ENCODE results near the gene IRF8. TPM values are rescaled to one million over a fixed set of nuclear protein-coding genes. Genes with fewer than 3 reads are reported as not detected.
"Not testable (repeated sequence)": the region's sequence is repeated elsewhere in the genome, so short reads cannot be mapped to it uniquely, and the experiment has no call there.

IRF8 gene
- total and polyA plus RNA-seq, 2 of the 13 experiments (the other 11 are each of a cell fraction or from before 2014, with no cell fraction given) = not detected

DNA sequence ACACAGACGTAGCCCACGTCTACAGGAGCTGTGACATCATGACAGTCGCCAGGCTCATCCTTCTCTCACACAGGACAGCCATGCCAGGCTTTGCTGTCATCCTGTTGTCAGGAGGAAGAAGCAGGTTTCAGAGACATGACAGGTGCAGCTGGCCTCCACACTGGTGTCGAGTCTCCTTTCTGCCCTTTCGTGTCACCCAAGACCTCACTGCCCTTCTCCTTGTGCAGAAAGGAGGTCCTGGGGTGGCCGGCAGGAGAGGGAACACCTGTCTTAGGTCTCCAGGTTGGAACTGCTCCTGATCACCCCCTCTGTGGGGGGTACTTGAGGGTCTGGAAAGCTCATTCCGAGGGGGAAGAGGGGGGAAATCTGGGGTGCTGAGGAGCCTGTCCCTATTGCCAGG lies 41.6 kb upstream of the IRF8 start:
- intact Hi-C loops (cut with micrococcal nuclease; ENCODE audit: unreplicated experiment) = no loop called here
- ATAC-seq (no peak), FAIRE-seq (no peak), DNase-seq (ENCODE audit: low spot score) (no peak)
- Histone ChIP-seq H3K4me3 (replicated peaks in 1 of 3; ENCODE audit: insufficient read depth in 1 of 3, low read depth in 2 of 3, low read length in 3 of 3) (no peak overlapping the region), H3K9me3 (ENCODE audit: low read length) (peaks cover 5% of the 10 kb centered on the region; the same call in 1 of the 2 replicates), H3K4me2 (ENCODE audit: low read depth, low read length) (no peak overlapping the region), H3K27me3 (ENCODE audit: control insufficient read depth in 1 of 2, insufficient read depth in 2 of 2, low read length in 2 of 2) (peaks cover 5 to 41% of the 10 kb centered on the region in 2 experiments), H3K4me1 (ENCODE audit: insufficient read depth, low read length) (peaks cover 14% of the 10 kb centered on the region), H4K20me1 (ENCODE audit: insufficient read depth, low read length) (no peaks in the 10 kb centered on the region), H2AFZ (ENCODE audit: low read length) (no peak overlapping the region), H3K36me3 (replicated peaks in 1 of 2; ENCODE audit: control insufficient read depth in 1 of 2, insufficient read depth in 2 of 2, low read length in 2 of 2) (no peaks in the 10 kb centered on the region), H3K27ac (ENCODE audit: extremely low read length, insufficient read depth, low read length) (no peak overlapping the region), H3K9ac (ENCODE audit: insufficient read depth, low read depth, low read length) (no peak overlapping the region), H3K79me2 (ENCODE audit: insufficient read depth, low read length) (no peaks in the 10 kb centered on the region)
- POLR2A ChIA-PET = no interaction called here
- in situ Hi-C loops (cut with HindIII; ENCODE audit: extremely low pct_ligation_motif_present, low pct_unique_long_range_greater_than_20kb) = no loop called here
- CTCF ChIA-PET (ENCODE audit: low intra/inter-chr PET ratio, low total read pairs) = no interaction called here
- 13% methylated on average over 7 of the region's 7 CpGs for WGBS (ENCODE audit: low lambda C conversion rate)
- TF ChIP-seq TARDBP (CRISPR knock-in tag; IDR thresholded peaks at IDR 0.05) = no peak
- 0 out of 2 replicates have a peak, but pooled peaks have one; percentile 43 for TF ChIP-seq CREB1 (IDR thresholded peaks at IDR 0.05)
- TF ChIP-seq CREB1 (CRISPR knock-in tag; IDR thresholded peaks at IDR 0.05) = no peak
- BruUV-seq (replicated peaks) = no TSS peak

DNA sequence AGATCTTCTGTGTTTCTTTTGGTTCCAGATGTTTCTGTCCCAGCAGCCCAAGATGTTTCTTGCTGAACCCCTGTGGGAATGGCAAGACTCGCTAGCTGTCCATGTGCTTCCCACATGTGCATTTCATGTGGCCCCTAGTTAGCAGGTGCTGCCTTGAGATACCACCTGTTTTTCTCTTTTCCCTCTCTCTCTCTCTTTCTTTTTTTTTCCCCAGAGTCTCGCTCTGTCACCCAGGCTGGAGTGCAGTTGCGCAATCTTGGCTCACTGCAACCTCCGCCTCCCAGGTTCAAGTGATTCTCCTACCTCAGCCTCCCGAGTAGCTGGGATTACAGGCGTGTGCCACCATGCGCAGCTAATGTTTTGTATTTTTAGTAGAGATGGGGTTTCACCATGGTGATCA lies 40.4 kb upstream of the IRF8 start:
- CTCF ChIA-PET (ENCODE audit: low intra/inter-chr PET ratio, low total read pairs); POLR2A ChIA-PET; H3K79me2 ChIP-seq (ENCODE audit: insufficient read depth, low read length); H3K4me2 ChIP-seq (ENCODE audit: low read depth, low read length); intact Hi-C loops (cut with micrococcal nuclease; ENCODE audit: unreplicated experiment); H2AFZ ChIP-seq (ENCODE audit: low read length); H3K4me1 ChIP-seq (ENCODE audit: insufficient read depth, low read length); H3K9ac ChIP-seq (ENCODE audit: insufficient read depth, low read depth, low read length); H3K36me3 ChIP-seq (replicated peaks in 1 of 2; ENCODE audit: control insufficient read depth in 1 of 2, insufficient read depth in 2 of 2, low read length in 2 of 2); DNase-seq (ENCODE audit: low spot score); FAIRE-seq; H3K27ac ChIP-seq (ENCODE audit: extremely low read length, insufficient read depth, low read length); in situ Hi-C loops (cut with HindIII; ENCODE audit: extremely low pct_ligation_motif_present, low pct_unique_long_range_greater_than_20kb); BruUV-seq (replicated peaks); H3K9me3 ChIP-seq (ENCODE audit: low read length); H3K4me3 ChIP-seq (replicated peaks in 1 of 3; ENCODE audit: insufficient read depth in 1 of 3, low read depth in 2 of 3, low read length in 3 of 3); H4K20me1 ChIP-seq (ENCODE audit: insufficient read depth, low read length); ATAC-seq: not testable (repeated sequence)
- TF ChIP-seq, protein P1, sequence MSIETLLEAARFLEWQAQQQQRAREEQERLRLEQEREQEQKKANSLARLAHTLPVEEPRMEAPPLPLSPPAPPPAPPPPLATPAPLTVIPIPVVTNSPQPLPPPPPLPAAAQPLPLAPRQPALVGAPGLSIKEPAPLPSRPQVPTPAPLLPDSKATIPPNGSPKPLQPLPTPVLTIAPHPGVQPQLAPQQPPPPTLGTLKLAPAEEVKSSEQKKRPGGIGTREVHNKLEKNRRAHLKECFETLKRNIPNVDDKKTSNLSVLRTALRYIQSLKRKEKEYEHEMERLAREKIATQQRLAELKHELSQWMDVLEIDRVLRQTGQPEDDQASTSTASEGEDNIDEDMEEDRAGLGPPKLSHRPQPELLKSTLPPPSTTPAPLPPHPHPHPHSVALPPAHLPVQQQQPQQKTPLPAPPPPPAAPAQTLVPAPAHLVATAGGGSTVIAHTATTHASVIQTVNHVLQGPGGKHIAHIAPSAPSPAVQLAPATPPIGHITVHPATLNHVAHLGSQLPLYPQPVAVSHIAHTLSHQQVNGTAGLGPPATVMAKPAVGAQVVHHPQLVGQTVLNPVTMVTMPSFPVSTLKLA (IDR thresholded peaks at IDR 0.05) = peak; percentile 85
- peak; percentile 82 for TF ChIP-seq CEBPG (CRISPR knock-in tag; IDR thresholded peaks at IDR 0.05)
- TF ChIP-seq CEBPB (IDR thresholded peaks at IDR 0.05; ENCODE audit: borderline replicate concordance, low read depth, low read length) = peak; percentile 52; the same call in 1 of the 2 replicates
- TF ChIP-seq, protein P2, sequence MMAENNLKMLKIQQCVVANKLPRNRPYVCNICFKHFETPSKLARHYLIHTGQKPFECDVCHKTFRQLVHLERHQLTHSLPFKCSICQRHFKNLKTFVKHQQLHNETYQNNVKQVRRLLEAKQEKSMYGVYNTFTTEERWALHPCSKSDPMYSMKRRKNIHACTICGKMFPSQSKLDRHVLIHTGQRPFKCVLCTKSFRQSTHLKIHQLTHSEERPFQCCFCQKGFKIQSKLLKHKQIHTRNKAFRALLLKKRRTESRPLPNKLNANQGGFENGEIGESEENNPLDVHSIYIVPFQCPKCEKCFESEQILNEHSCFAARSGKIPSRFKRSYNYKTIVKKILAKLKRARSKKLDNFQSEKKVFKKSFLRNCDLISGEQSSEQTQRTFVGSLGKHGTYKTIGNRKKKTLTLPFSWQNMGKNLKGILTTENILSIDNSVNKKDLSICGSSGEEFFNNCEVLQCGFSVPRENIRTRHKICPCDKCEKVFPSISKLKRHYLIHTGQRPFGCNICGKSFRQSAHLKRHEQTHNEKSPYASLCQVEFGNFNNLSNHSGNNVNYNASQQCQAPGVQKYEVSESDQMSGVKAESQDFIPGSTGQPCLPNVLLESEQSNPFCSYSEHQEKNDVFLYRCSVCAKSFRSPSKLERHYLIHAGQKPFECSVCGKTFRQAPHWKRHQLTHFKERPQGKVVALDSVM (CRISPR knock-in tag; IDR thresholded peaks at IDR 0.05) = peak; percentile 56
- peaks cover 6 to 39% of the 10 kb centered on the region in 2 experiments for H3K27me3 ChIP-seq (ENCODE audit: control insufficient read depth in 1 of 2, insufficient read depth in 2 of 2, low read length in 2 of 2)
- 54% methylated on average over 7 of the region's 7 CpGs for WGBS (ENCODE audit: low lambda C conversion rate)

Measured in HepG2 (cell line).